ENCODE results near the gene NQO1.

DNA sequence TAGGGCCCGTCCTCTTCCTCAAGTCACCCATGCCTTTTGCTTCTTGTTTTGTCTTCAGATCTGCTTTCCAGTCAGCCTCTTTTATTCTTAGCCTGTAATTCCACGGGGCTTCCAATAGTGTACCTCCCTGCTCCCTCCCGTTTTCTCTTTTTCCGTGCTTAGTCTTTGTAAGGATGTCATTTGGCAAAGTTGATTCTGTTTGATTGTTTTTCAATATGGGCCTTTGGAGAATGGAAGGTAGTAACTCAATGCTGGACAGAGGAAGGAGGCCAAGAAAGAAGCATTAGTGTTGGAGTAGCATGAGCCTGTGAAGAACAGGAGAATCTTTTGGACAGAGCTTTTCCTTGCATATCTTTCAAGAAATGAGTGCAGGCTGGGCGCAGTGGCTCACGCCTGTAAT, 42.3 kb upstream of the NQO1 start:
- TF ChIP-seq POLR2AphosphoS5 (IDR thresholded peaks at IDR 0.05) (no peak), POLR2A (IDR thresholded peaks at IDR 0.05) (no peak)
- TF ChIP-seq, protein P1, sequence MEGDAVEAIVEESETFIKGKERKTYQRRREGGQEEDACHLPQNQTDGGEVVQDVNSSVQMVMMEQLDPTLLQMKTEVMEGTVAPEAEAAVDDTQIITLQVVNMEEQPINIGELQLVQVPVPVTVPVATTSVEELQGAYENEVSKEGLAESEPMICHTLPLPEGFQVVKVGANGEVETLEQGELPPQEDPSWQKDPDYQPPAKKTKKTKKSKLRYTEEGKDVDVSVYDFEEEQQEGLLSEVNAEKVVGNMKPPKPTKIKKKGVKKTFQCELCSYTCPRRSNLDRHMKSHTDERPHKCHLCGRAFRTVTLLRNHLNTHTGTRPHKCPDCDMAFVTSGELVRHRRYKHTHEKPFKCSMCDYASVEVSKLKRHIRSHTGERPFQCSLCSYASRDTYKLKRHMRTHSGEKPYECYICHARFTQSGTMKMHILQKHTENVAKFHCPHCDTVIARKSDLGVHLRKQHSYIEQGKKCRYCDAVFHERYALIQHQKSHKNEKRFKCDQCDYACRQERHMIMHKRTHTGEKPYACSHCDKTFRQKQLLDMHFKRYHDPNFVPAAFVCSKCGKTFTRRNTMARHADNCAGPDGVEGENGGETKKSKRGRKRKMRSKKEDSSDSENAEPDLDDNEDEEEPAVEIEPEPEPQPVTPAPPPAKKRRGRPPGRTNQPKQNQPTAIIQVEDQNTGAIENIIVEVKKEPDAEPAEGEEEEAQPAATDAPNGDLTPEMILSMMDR (IDR thresholded peaks at IDR 0.05), result no peak

Data from sigmoid colon (tissue), 4 donors.